Activated CD8-positive, alpha-beta memory T cell treated with anti-CD3 and anti-CD28 coated beads, Interleukin-2, amount 50 U/mL, for 1 hour (primary cell): Measurements from ENCODE around the gene RSU1.

ENCODE experiments used
- DNase-seq: peaks from one replicate; pipeline ENCODE4 v3.0.0-alpha.2; 2020; ENCODE audit errors: extremely low read depth

The RSU1 gene

DNA sequence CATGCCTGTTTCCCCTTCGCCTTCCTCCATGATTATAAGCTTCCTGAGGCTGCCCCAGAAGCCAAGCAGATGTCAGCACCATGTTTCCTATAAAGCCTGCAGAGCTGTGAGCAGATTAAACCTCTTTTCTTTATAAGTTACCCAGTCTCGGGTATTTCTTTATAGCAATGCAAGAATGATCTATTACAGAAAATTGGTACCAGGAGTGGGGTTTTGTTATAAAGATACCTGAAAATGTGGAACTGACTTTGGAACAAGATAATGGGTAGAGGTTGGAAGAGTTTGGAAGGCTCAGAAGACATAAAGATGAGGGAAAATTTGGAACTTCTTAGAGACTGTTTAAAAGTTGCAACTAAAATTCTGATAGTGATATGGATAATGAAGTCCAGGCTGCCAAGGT lies 4.8 kb upstream of the RSU1 start:
- DNase-seq: no peak

DNA sequence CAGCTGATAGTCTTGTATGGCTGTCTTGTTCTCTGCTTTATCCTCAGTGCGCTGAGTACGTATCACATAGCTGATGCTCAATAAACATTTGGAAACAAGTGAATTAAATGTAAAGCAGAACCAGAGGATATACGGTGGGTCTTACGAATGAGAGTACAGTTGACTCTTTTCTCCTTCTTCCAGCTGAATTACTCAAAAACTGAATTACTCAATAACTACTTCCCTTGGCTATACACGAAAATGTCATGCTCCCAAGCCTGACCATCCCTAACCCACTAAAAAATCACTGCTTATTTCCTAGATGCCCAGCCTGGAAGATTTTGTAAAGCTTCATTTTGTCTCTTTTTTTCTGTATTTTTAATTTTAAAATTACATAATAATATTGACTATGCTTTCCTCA lies 3.2 kb upstream of the RSU1 start:
- DNase-seq: no peak

DNA sequence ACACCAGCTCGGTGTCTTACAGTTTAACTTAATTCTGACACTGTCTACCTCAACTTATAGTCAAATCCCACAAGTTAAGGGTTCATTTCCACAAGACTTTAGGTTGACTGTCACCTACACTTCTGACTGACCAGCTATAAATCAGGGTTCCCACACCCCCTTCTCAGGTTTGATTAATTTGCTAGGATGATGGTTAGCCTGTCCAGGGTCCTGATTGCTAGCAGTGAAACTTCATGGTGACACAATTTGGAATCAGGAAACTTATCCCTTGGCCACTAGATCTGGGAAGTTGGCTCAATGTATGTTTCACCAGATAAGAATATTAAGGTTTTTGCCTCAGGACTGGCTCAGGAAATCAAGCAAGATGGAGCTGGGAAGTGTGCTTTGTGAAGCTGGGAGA lies 2.8 kb upstream of the RSU1 start:
- no peak for DNase-seq

DNA sequence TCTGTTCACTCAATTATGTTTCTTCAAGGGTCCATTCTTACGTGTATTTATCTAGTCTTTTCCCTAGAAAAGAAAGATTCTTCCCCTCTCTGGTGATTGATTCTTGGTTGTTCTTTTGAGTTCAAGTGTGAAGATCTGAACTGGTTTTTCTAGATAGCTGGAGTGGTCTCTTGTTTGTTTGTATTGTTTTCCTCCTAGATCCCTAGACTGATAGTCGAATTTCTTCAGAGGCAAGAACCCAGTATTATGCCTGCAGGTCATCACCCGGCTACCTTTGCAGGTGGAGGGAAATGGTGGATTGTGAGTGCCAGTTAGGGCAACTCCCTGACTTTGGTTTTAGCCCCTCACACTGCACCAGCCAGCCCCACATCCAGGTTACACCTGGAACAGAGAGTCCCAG lies 2.2 kb upstream of the RSU1 start:
- no peak for DNase-seq

DNA sequence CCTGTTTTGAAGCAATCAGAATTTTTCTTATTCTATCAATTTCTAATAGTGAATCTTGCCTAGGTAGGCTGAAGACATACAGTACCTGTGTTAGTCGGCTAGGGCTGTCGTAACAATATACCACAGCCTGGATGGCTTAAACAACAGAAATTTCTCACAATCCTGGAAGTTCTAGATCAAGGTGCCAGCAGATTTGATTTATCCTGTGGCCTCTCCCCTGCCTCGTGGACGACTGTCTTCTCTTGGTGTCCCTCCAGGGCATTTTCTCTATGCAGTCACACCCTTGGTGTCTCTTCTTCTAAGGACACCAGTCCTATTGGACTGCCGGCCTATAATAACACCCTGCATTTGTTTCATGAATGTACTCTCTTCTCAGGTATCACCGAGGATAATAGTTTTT lies 1.8 kb upstream of the RSU1 start:
- DNase-seq: no peak

DNA sequence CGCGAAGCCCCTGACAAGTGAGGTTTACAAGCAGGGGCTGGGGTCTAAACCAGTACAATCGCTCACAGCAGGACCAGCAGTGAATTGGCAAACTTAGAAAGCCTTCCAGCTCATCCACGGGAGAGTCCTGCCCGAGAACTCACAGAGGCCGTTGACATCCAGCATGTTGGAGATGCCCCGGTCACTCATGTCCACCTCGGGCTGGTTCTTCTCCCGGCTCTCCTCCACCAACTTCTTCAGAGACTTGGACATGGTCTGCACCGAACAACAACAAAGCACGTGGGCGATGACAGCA lies 447 bp downstream of the RSU1 start:
- DNase-seq: no peak

DNA sequence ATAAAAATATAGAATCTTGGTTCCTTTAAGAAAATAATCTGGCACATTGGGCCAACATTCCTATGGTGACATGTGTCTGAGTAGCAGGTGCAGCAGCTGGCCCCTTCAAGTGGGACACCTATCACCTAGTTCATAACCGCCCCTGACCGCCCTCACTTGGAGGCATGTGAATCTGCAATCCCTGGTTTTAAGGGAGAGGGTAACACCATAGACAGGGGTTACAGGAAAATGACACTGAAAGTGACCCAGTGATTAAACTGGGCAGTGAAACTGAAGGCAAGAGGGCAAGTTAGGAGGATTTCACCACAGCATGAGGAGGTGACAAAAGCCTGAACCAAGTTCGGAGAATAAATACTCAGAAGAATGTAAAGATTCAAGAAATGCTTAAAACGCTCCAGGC lies 1.1 kb downstream of the RSU1 start:
- no peak for DNase-seq

DNA sequence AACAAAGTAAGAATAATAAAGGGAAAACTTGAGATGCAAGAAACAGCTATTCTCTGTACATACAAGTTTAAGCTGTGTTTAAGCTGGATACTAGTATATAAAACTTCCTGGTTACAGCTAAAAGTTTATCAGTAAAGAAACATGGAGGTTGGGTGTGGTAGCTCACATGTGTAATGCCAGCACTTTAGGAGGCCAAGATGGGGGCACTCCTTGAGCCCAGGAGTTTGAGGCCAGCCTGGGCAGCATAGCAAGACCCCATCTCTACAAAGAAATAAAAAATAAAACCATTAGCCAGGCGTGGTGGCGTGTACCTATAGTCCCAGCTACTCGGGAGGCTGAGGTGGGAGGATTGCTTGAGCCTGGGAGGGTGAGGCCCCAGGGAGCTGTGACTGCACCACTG lies 3.2 kb downstream of the RSU1 start:
- no peak for DNase-seq

DNA sequence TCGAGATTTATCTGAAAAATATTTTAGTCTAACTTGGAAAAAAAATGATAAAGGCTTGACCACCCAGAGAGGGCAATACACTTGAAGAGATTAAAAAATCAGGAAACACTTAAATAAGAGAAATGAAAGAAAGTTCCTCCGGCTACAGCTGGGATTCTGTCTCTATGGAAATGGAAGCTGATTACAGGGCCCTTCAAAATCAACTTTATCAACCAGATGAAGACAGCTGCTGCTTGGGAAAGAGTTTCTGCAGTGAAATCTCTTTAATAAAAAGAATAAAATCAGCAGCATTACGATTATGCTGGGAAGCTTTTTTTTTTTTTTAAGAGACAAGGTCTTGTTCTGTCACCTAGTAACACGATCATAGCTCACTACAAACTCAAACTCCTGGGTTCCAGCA lies 4.5 kb downstream of the RSU1 start:
- DNase-seq: no peak

DNA sequence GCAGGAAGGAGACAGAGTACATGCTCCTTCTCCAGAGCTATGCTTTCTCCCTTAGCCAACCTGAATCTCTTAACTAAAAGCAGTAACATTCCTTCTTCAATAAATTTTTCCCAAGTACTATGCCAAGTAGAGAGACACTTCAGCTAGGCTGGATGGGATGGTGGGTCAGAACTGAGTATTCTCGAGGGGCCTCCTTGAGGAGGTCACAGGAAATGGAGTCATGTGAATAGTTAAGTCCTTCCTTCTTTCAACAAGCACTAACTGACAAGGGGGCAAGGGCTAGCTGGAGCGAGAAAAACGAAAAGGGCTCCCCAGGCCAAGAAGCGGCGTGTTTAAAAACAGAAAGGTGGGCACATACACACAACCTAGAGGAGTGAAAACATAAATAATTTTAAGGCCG lies 5.5 kb downstream of the RSU1 start:
- no peak for DNase-seq

DNA sequence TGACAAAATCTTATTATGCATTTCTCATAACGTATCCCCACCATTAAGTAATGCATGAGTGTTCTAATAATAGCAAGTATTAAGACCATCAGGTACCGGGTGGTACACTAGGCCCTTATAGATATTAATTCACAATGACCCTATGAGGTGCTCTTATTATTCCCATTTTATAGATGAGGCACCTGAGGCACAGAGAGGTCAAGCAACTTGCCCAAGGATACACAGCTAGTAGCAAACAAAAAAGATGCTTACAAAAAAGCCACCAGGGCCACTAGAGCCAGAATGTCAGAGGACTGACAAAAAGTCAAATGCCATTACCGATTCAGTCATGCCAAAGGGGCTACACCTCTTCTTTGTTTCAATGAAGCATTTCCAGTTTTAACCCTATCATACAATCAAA lies 5.9 kb downstream of the RSU1 start:
- DNase-seq: no peak

DNA sequence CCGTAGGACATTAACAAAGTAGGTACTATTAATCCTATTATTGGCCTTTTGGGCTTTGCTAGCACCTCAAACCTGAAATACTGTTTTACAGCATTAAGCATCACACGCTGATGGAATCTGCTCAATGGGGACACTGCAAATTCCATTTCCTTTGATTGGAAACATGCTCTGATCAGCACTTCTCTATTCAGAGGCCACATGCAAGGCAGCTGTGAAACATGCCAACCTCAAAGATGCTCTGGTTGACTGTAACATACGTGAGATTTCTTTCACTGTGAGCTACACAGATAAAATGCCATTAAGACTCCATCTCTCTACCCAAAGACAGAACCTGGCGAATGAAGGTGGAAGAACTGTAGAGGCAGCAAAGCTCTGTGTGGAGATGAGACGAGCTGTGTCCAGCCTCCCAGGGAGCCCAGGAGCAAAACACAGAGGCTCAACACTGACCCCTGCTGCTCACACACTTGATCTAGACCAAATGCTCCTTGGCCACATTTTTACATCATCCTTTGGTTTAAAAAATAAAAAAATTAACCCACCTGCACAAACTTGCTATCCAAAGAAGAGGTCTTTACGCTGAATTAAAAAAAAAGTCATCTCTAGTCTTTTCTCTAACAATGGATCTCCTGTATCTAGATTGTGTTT lies 8.0 kb downstream of the RSU1 start:
- no peak for DNase-seq

DNA sequence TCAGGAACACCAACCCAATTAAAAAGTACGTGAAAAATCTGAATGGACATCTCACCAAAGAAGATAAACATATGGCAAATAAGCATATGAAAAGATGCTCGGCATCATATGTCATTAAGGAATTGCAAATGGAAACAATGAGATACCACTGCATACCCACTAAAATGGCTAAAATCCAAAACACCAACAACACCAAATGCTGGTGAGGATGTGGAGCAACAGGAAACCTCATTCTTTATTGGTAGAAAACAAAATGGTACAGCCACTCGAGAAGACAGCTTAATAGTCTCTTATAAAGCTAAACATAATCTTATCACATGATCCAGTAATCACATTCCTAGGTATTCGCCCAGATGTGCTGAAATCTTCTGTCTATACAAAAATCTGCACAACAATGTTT lies 13.1 kb downstream of the RSU1 start:
- DNase-seq: no peak

DNA sequence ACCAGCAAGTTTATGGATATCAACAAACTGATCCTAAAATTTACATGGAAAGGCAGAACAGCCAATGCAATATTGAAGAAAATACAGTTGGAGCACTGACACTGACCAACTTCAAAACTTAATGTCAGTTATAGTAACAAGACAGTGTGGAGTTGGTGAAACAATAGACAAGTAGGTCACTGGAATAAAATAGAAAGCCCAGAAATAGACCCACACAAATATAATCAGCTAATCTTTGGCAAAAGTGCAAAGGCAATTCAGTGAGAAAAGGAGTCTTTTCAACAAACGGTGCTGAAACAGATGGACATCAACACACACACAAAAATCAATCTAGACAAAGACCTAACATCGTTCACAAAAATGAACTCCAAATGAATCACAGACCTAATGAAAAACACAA lies 13.8 kb downstream of the RSU1 start:
- no peak for DNase-seq

DNA sequence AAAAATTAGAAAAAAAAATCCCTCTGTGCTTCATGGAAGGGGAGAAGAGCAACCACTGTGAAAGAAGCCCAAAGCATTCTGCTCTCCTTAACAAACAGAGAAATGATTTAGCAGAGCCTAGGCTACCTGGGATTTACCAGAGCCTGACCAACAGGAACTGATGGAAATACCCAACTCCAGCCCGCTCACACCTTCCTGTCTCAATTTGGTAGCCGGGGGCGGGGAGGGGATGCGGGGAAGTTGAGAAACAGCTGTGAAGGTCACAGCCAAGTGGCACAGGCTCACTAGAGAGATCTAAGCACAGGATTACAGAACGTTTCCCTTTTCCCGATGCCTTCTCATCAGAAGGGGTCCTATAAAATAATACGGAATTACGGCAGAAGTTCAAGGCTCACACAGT lies 17.6 kb downstream of the RSU1 start:
- DNase-seq: no peak

DNA sequence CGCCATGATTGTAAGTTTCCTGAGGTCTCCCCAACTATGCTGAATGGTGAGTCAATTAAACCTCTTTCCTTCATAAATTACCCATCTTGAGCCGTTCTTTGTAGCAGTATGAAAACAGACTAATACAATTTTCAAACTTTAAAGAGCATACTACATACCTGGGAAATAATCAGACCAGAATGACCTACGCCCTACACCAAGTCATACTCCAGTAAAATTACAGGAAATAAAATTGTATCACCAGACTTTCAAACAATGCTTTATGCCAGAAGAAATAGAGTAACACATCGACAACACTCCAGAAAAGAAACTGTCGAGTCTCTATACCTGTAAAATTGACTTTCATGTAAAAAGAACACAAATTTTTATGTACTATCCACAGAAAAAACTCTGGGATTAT lies 18.7 kb downstream of the RSU1 start:
- no peak for DNase-seq

DNA sequence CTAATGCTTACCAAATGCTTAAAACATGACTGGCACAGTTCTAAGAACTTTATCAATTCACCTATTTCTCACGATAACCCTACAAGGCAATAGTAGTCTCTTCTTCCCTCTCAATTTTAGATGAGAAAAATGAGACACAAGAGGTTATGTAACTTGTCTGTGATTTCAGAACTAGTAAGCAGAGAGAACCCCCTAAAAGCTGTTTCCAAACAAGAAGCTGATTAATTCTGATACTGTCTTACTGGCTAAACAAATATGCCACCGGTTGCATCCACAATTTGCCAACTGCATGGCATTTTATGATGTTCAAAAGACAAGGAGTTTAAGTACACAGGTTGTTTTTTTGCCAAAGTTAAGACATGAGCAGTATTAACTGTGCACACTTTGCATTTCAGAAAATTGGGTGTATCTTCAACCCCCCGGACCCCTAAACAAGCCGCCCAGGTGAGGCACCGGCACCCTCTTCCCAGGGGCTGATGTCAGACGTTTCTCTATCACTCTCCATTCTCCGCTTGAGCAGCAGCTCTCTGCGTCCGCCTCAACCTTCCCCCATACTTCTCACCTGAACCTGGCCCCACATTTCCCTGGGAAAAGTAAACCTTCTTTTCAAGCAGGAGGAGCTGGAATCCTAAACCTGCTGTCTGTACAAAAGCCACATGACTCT lies 21.7 kb downstream of the RSU1 start:
- DNase-seq: no peak

DNA sequence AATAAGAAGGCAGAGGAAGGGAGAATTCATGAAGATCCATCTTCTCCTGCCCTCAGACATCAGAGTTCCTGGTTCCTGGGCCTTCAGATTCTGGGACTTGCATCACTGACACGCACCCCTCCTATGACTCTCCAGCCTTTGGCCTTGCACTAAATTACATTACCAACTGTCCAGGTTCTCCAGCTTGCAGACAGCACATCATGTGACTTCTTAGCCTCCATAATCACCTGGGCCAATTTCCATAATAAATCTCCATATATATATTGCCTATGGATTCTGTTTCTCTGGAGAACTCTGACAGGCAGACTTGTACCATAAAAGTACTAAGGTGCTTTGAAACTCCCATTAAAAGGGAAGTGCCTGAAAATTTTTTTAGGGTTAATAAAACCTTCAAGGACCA lies 23.2 kb downstream of the RSU1 start:
- DNase-seq: no peak

DNA sequence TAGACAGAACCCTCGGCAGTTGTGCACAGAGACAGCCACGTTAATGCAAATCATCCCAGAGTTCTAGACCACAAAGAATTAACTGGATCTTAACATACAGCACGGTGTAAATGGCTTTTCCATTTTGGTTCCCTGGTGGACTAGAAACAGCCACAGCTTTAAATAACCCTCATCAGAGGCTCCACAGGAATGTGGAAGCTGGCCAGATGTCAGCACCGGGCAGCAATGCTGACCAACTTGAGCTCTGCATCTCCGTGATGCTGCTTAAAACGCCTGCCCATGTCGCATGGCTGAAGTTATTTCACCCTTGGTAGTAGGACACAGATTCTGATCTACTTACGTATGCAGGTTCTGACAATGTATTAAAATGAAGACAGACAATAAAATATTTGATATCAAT lies 24.5 kb downstream of the RSU1 start:
- DNase-seq: no peak

DNA sequence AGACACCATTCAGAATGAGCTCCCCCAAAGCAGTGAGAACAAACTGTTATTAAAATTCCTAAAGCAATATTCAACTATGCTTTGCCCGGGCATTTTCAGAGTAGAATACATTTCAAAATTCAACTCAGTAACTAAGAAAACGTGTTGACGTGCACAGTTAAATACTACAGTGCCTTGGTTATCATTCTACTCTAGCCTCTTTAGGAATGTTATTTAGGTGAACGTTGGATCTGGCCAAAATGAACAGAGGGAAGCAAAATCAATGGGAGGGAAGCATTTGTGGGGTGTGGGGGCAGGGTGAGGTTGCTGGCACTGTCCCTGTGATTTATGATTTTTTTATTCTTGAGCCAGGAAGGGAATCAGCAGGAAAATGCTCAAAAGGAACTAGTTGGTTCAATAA lies 27.5 kb downstream of the RSU1 start:
- no peak for DNase-seq

DNA sequence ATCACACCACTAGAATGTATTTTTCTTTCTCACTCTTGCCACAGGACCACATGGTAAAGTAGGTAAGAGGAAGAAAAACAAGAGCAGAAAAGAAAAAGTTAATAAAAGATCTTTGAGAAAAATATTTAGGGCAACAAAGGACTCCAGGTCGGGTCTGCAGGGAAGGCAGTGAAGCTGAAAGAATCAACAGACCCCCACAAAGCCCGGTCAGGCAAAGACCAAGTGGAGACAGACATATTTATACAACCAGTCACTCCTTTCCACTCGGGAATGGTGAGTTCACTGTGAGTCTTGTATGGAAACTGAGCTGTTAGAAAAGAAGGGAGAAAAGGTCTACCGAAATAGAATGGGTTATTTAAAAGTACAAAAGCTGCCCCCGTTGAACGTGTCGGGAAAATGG lies 28.0 kb downstream of the RSU1 start:
- no peak for DNase-seq

DNA sequence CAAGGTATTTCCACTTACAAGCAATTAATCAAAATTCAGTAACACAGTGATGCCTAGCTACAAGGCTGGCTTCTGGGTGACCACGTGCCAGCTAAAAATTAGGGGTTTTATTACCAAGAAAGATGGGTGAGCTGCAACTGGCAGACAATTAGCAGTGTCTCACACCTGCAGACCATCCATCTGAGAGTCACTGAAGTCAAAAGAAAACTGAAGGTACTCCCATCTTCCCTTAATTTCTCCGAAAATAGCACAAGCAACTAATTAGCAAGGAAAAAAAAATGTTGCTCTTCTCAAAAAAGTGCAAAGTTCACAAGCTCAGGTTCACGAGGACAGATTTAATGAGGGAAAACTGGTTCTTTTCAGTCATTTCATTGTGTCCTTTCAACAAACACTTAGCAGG lies 28.4 kb downstream of the RSU1 start:
- no peak for DNase-seq

DNA sequence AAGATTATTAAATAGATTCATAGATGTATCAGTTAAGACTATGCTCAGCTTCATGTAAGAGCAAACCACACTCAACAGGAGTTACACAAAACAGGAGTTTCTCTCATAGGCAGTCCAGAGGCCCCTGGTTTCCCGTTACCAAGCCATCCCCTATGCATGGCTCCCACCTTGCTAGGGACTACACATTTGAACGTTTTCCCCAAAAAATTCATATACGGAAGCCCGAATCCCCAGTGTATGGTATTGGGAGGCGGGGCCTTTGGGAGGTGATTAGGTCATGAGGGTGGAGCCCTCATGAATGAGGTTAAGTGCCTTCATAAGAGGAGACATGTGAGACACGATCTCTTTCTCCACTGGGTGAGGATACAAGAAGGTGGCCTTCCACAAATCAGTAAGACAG lies 29.1 kb downstream of the RSU1 start:
- DNase-seq: no peak

DNA sequence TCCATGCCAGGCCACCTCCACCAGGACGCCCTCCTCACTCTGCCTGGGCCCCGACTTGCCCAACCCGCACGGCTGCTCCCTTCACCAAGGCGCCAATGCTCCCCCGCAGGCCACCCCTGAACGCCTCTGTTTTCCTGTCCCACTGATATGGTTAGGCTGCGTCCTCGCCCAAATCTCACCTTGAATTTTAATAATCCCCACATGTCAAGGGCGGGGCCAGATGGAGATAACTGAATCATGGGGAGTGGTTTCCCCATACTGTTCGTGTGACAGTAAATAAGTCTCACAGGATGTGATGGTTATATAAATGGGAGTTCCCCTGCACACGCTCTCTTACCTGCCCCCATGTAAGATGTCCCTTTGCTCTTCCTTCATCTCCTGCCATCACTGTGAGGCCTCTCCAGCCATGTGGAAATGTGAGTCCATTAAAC lies 29.8 kb downstream of the RSU1 start:
- peak; percentile 35 for DNase-seq
